Measurements from ENCODE around the gene TAL1.
"Not testable (repeated sequence)": the region's sequence is repeated elsewhere in the genome, so short reads cannot be mapped to it uniquely, and the experiment has no call there.

Gene TAL1

GRCh38 chr1:47209725-47210325, 22.2 kb downstream of the TAL1 start:
- H3K4me1 Mint-ChIP-seq (ENCODE audit: low read depth), result peaks cover 2% of the 10 kb centered on the region
- H3K36me3 Mint-ChIP-seq (ENCODE audit: low read depth), result no peaks in the 10 kb centered on the region
- no peak overlapping the region for H3K4me3 Mint-ChIP-seq
- H3K9me3 Mint-ChIP-seq, result no peaks in the 10 kb centered on the region
- peaks cover 5% of the 10 kb centered on the region for H3K27me3 Mint-ChIP-seq (ENCODE audit: low read depth)
- H3K27ac Mint-ChIP-seq, result no peak overlapping the region

GRCh38 chr1:47209091-47209490, 22.9 kb downstream of the TAL1 start:
- H3K4me3 Mint-ChIP-seq, result no peak overlapping the region
- no peaks in the 10 kb centered on the region for H3K36me3 Mint-ChIP-seq (ENCODE audit: low read depth)
- H3K9me3 Mint-ChIP-seq, result no peaks in the 10 kb centered on the region
- no peak overlapping the region for H3K27ac Mint-ChIP-seq
- peaks cover 2% of the 10 kb centered on the region for H3K4me1 Mint-ChIP-seq (ENCODE audit: low read depth)
- peaks cover 12% of the 10 kb centered on the region for H3K27me3 Mint-ChIP-seq (ENCODE audit: low read depth)

- no peak overlapping the region for H3K27ac Mint-ChIP-seq
- H3K9me3 Mint-ChIP-seq, result no peaks in the 10 kb centered on the region
- no peak overlapping the region for H3K4me3 Mint-ChIP-seq
- no peaks in the 10 kb centered on the region for H3K36me3 Mint-ChIP-seq (ENCODE audit: low read depth)
- peaks cover 19% of the 10 kb centered on the region for H3K27me3 Mint-ChIP-seq (ENCODE audit: low read depth)
- peaks cover 2% of the 10 kb centered on the region for H3K4me1 Mint-ChIP-seq (ENCODE audit: low read depth)
Observed at GRCh38 chr1:47208374-47208850, 23.6 kb downstream of the TAL1 start.

- Mint-ChIP-seq H3K36me3 (ENCODE audit: low read depth) (no peaks in the 10 kb centered on the region), H3K27me3 (ENCODE audit: low read depth) (peaks cover 23% of the 10 kb centered on the region), H3K9me3 (no peaks in the 10 kb centered on the region), H3K27ac (no peak overlapping the region), H3K4me1 (ENCODE audit: low read depth) (peaks cover 2% of the 10 kb centered on the region), H3K4me3 (no peak overlapping the region)
Observed at GRCh38 chr1:47207803-47208373, 24.1 kb downstream of the TAL1 start.

GRCh38 chr1:47205918-47206317, 26.1 kb downstream of the TAL1 start:
- no peaks in the 10 kb centered on the region for H3K4me1 Mint-ChIP-seq (ENCODE audit: low read depth)
- peaks cover 31% of the 10 kb centered on the region for H3K27me3 Mint-ChIP-seq (ENCODE audit: low read depth)
- H3K9me3 Mint-ChIP-seq, result no peaks in the 10 kb centered on the region
- no peak overlapping the region for H3K27ac Mint-ChIP-seq
- no peaks in the 10 kb centered on the region for H3K36me3 Mint-ChIP-seq (ENCODE audit: low read depth)
- H3K4me3 Mint-ChIP-seq, result no peak overlapping the region

GRCh38 chr1:47203504-47203903, 28.5 kb downstream of the TAL1 start:
- H3K27ac Mint-ChIP-seq, H3K4me3 Mint-ChIP-seq, H3K9me3 Mint-ChIP-seq: not testable (repeated sequence)

GRCh38 chr1:47201179-47201578, 30.8 kb downstream of the TAL1 start:
- H3K9me3 Mint-ChIP-seq, result no peaks in the 10 kb centered on the region
- no peaks in the 10 kb centered on the region for H3K4me1 Mint-ChIP-seq (ENCODE audit: low read depth)
- no peak overlapping the region for H3K4me3 Mint-ChIP-seq
- no peaks in the 10 kb centered on the region for H3K36me3 Mint-ChIP-seq (ENCODE audit: low read depth)
- H3K27ac Mint-ChIP-seq, result no peak overlapping the region
- H3K27me3 Mint-ChIP-seq (ENCODE audit: low read depth), result peaks cover 43% of the 10 kb centered on the region

More at GRCh38 chr1:47203504-47203903, 28.5 kb downstream of the TAL1 start:
- peaks cover 46% of the 10 kb centered on the region for H3K27me3 Mint-ChIP-seq (ENCODE audit: low read depth)
- not testable (repeated sequence) for H3K4me1 Mint-ChIP-seq (ENCODE audit: low read depth); H3K36me3 Mint-ChIP-seq (ENCODE audit: low read depth)

GRCh38 chr1:47198214-47198613, 33.8 kb downstream of the TAL1 start:
- Mint-ChIP-seq H3K27me3 (ENCODE audit: low read depth) (peaks cover 31% of the 10 kb centered on the region), H3K27ac (no peak overlapping the region)

GRCh38 chr1:47196622-47197021, 35.4 kb downstream of the TAL1 start:
- Mint-ChIP-seq H3K4me3 (no peak overlapping the region), H3K27ac (no peak overlapping the region), H3K9me3 (no peaks in the 10 kb centered on the region), H3K36me3 (ENCODE audit: low read depth) (no peaks in the 10 kb centered on the region), H3K4me1 (ENCODE audit: low read depth) (peaks cover 2% of the 10 kb centered on the region), H3K27me3 (ENCODE audit: low read depth) (peaks cover 28% of the 10 kb centered on the region)

More at GRCh38 chr1:47198214-47198613, 33.8 kb downstream of the TAL1 start:
- no peak overlapping the region for H3K4me3 Mint-ChIP-seq
- no peaks in the 10 kb centered on the region for H3K9me3 Mint-ChIP-seq
- no peaks in the 10 kb centered on the region for H3K36me3 Mint-ChIP-seq (ENCODE audit: low read depth)
- H3K4me1 Mint-ChIP-seq (ENCODE audit: low read depth), result no peaks in the 10 kb centered on the region

- H3K27me3 Mint-ChIP-seq (ENCODE audit: low read depth), result peaks cover 22% of the 10 kb centered on the region
- H3K27ac Mint-ChIP-seq; H3K4me1 Mint-ChIP-seq (ENCODE audit: low read depth); H3K4me3 Mint-ChIP-seq; H3K36me3 Mint-ChIP-seq (ENCODE audit: low read depth); H3K9me3 Mint-ChIP-seq: not testable (repeated sequence)
Observed at GRCh38 chr1:47195981-47196380, 36.0 kb downstream of the TAL1 start.

GRCh38 chr1:47194311-47194710, 37.7 kb downstream of the TAL1 start:
- Mint-ChIP-seq H3K4me1 (ENCODE audit: low read depth) (peaks cover 2% of the 10 kb centered on the region), H3K27ac (no peak overlapping the region), H3K36me3 (ENCODE audit: low read depth) (no peaks in the 10 kb centered on the region), H3K4me3 (no peak overlapping the region), H3K27me3 (ENCODE audit: low read depth) (peaks cover 12% of the 10 kb centered on the region), H3K9me3 (no peaks in the 10 kb centered on the region)

- H3K4me3 Mint-ChIP-seq; H3K9me3 Mint-ChIP-seq; H3K27me3 Mint-ChIP-seq (ENCODE audit: low read depth); H3K27ac Mint-ChIP-seq; H3K4me1 Mint-ChIP-seq (ENCODE audit: low read depth); H3K36me3 Mint-ChIP-seq (ENCODE audit: low read depth): not testable (repeated sequence)
Observed at GRCh38 chr1:47193496-47193895, 38.5 kb downstream of the TAL1 start.

- Mint-ChIP-seq H3K4me1 (ENCODE audit: low read depth) (peaks cover 2% of the 10 kb centered on the region), H3K27ac (no peak overlapping the region), H3K4me3 (no peak overlapping the region), H3K9me3 (no peaks in the 10 kb centered on the region), H3K27me3 (ENCODE audit: low read depth) (peaks cover 5% of the 10 kb centered on the region), H3K36me3 (ENCODE audit: low read depth) (no peaks in the 10 kb centered on the region)
Observed at GRCh38 chr1:47192458-47193384, 39.3 kb downstream of the TAL1 start.

- H3K9me3 Mint-ChIP-seq, result no peaks in the 10 kb centered on the region
- H3K4me1 Mint-ChIP-seq (ENCODE audit: low read depth), result peaks cover 2% of the 10 kb centered on the region
- H3K27me3 Mint-ChIP-seq (ENCODE audit: low read depth), result peaks cover 5% of the 10 kb centered on the region
- no peak overlapping the region for H3K27ac Mint-ChIP-seq
- H3K4me3 Mint-ChIP-seq, result no peak overlapping the region
- no peaks in the 10 kb centered on the region for H3K36me3 Mint-ChIP-seq (ENCODE audit: low read depth)
Observed at GRCh38 chr1:47191940-47192457, 40.0 kb downstream of the TAL1 start.
